NCI-H82 treated with DMSO at 0.1 percent for 48 hours (cell line): ENCODE measurements around the gene SYT1.
"Not testable (repeated sequence)": the region's sequence is repeated elsewhere in the genome, so short reads cannot be mapped to it uniquely, and the experiment has no call there.

Experiments used
- DNase-seq: peaks from one replicate; lab custom pipeline; 2025; ENCODE audit not compliant: unreplicated experiment; lab: John Stamatoyannopoulos, UW

Gene SYT1

DNA sequence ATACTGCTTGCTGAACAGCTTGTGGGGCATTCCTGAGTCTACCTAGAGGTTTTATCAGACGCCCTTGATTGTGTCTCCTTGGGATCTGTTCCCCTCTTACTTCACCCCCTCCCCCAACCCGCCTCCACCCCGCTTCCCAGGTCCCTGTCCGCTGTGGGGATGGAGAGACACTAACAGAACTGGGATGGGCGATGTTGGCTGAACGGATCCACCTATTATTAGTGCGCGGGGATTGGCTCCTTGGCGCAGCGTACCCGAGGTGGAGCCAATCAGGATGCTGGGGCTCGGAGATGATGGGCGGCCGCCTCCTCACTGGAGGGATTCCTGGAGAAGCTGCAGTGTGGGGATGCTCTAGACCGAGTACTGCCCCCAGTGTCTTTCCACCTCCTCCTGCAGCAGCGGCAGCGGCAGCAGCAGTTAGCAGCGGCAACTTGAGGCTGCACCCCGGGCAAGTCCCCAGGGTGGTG lies at the start of gene SYT1:
SYT1 (plus strand) TSS at position 372 of the 467 bp plus-strand sequence.
- DNase-seq, result peak; percentile 96

DNA sequence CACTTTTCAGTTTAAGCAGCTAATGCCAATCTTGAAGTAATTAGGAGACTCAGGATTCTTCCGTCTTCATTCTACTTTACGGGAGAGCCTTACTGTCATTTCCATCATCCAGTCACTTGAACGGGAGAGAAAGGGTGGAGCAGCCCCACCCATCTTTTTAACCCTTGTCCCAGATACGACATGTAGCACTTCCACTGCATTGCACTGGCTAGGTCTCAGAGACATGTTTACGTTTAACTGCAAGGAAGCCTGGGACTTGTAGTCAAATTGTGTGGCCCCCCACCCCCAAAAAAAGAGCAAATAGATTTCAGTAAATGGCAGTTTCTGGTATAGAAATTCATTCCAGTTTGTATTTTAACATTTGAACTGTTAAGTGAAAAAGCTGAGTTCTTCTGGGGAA lies 46.1 kb upstream of the SYT1 start:
- no peak for DNase-seq

DNA sequence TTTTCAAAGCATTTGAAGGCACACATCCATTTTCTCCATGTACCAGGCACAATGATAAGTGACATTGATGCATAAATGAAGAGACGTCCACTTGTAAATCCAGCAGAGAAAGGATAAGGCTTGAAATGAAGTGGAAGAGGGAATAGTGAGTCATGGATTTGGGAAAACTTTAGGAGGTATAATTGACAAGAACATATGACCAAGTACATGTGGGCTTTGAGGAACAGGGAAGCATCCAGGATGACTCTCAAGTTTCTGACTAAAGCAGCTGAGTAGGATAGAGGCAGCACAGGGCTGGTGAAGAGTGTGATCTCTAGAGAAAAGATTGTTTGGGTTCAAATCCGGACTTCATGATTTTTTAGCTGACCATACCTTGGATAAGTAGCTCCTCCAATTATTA lies 43.6 kb upstream of the SYT1 start:
- no peak for DNase-seq

DNA sequence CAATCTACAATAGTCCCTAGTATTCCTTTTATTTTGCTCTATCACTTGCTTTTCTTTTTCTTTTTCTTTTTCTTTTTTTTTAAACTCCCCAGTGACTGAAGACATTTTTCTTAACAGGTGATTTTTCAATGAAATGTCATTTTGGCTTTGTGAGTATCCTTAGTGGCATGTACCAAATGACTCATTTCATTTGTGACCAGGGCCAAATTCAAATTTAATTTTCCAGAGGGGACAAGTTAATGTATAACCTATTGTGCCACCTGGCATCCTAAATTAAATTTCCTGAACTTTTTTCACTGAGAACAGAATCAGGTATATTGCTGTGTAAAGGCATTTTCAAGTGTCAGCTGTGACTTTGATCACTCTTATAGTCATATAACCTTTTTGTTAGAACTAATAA lies 39.7 kb upstream of the SYT1 start:
- no peak for DNase-seq

- DNase-seq, result no peak
Measured at GRCh38 chr12:78829690-78830089, 34.9 kb upstream of the SYT1 start.

DNA sequence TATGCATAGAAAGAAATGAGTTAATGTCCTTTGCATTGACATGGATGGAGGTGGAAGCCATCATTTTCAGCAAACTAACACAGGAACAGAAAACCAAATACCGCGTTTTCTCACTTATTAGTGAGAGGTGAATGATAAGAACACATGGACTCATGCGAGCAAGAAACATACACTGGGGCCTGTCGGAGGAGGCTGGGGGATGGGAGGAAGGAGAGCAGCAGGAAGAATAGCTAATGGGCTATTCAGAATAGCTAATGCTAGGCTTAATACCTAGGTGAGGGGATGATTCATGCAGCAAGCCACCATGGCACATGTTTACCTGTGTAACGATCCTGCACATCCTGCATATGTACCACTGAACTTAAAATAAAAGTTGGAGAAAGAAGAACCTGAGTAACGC lies 29.1 kb upstream of the SYT1 start:
- DNase-seq, result no peak

DNA sequence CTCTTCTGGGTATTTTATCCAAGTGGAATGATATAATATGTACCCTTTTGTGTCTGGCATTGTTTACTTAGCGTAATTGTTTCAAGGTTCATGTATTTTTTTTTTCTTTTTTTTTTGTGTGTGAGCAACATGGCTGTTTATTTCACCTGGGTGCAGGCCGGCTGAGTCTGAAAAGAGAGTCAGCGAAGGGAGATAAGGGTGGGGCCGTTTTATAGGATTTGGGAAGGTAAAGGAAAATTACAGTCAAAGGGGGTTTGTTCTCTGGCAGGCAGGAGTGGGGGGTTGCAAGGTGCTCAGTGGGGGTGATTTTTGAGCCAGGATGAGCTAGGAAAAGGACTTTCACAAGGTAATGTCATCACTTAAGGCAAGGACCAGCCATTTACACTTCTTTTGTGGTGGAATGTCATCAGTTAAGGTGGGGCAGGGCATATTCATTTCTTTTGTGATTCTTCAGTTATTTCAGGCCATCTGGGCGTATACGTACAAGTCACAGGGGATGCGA lies 24.0 kb upstream of the SYT1 start:
- not testable (repeated sequence) for DNase-seq

- DNase-seq, result no peak
Measured at GRCh38 chr12:78853231-78853630, 11.3 kb upstream of the SYT1 start.

DNA sequence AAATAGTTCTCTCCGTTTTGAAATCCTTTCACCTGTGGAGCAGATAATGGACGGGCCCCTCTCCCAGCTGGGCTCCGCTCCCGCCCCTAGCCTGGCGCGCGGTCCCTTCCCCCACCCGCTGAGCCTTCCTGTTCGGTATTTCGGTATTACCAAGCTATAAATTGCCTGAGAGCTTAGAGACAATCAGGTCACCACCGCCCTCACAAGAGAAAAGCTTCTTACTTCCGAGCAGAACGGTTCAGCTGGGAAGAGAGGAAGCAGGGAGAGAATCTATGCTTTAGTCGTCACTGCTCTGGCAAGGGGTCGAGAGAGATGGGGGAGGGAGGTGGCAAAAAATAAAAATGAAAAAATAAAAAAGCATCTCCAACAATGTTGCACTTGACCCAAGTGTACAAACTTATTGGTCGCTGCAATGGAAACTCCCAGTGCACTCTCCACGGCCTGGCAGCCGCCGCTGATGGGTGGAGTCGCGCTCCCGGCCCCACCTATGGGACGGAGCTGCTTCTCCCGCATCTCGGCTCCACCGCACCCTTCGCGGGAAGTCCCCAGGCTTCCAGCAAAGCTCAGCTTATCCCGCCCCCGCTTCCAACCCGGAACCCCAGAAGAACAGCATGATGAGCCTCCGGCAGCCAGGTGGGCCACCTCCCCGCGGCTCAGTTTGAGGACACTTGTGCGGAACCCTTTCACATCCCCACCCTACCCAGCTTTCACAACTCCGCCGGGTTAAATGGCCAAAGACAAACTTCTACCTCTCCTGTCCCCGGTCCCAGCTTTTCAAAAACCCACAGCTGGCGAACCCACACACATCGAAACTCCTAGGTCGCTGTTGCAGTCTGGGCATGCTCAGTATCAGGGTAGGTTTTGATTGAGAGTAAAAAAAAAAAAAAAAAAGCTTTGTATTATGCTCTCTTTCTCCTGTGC lies 832 bp upstream of the SYT1 start:
- peak; percentile 90 for DNase-seq

GRCh38 chr12:78864870-78865463 lies 393 bp downstream of the SYT1 start:
- DNase-seq, result no peak

GRCh38 chr12:78865516-78865915 lies 942 bp downstream of the SYT1 start:
- DNase-seq, result peak; percentile 27

GRCh38 chr12:78866518-78866917 lies 1.9 kb downstream of the SYT1 start:
- peak; percentile 39 for DNase-seq

GRCh38 chr12:78870539-78870938 lies 6.0 kb downstream of the SYT1 start:
- peak; percentile 28 for DNase-seq

- no peak for DNase-seq
Measured at GRCh38 chr12:78871566-78871965, 7.0 kb downstream of the SYT1 start.

DNA sequence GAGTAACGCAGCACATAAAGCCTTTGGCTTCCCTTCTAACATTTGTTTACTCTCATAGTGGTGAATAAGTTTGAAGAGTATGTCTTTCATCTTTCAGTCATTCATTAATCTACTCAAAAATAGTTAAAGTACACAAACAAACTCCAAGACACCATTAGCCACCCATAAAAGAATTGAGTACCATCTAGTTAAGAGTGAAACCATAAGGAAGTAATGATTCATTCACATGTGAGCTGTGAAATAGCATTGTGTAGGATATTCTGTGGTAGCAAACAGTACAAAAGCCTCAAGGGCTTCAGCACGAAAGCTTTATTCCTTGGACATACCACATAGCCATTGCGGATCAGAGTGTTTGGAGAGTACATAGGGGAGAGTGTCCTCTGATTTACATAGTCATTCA lies 13.9 kb downstream of the SYT1 start:
- no peak for DNase-seq

- no peak for DNase-seq
Measured at GRCh38 chr12:78878866-78879265, 14.3 kb downstream of the SYT1 start.

DNA sequence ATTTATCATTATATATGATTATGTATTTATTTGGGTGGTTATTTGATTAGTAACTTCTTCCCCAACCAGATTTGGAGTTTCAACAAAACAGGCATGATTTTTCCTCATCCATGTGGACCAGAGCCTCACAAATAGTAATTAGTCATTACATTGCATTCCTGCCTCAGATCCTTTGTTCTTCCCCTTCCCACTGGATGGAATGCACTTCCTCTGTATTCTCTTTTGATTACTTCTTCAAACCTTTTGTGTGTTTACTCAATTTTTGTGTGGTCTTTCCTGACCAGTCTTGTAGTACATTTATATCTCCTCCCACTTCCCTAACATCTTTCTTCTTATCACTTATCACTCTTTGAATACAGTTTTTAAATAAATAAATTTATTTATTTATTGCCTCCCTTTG lies 15.5 kb downstream of the SYT1 start:
- no peak for DNase-seq

GRCh38 chr12:78881685-78882084 lies 17.1 kb downstream of the SYT1 start:
- no peak for DNase-seq

DNA sequence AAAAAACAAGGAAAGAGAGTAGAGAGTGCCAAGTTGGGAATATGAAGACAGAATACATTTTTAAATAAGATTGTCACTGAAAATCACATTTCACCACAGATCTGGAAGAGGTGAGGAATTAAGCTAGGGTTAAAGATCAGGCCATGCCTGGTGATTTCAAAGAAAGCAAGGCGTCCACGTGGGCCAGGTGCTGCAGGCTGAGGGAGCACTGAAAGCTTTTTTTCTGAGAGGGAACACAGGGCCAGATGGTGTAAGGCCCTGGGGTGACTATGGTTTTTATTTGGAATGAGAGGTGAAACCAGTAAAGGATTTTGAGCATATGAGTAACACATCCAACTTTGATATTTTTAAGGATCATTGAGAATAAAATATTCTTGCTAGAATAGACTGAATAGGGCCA lies 20.9 kb downstream of the SYT1 start:
- DNase-seq, result peak; percentile 34

- DNase-seq, result no peak
Measured at GRCh38 chr12:78886719-78887407, 22.3 kb downstream of the SYT1 start.

- DNase-seq, result no peak
Measured at GRCh38 chr12:78887444-78887843, 22.9 kb downstream of the SYT1 start.

GRCh38 chr12:78888568-78888967 lies 24.0 kb downstream of the SYT1 start:
- no peak for DNase-seq
